Posterior vena cava (tissue), 2 donors: ENCODE results near the gene PCDH15. TPM values are rescaled to one million over a fixed set of nuclear protein-coding genes. Genes with fewer than 3 reads are reported as not detected.

Experiments
- DNase-seq: peaks from one replicate; pipeline ENCODE4 v3.0.0-alpha.2; 2020; ENCODE audit warnings: low spot score
- intact Hi-C, 2 donors: fragments of 100-400 bp; cut with DNase I; formaldehyde crosslinking; loops; one replicate each; pipeline versions ENCODE4 v1.14.1 to v1.14.2; 2022 to 2023
- total RNA-seq, 2 donors: library from RNA; stranded (reverse); fragmentation: NEBNext Ultra II Directional; extraction: Animal tissue kit (Norgen Biotek cat#: 25700); gene quantifications; one replicate each; pipeline ENCODE4 v1.2.1, GENCODE V29; 2021
- donor health status: DM: yes; HTN: yes; CAD: no.
- donor health status: DM: yes; HTN: yes; CAD: no.

Gene PCDH15
- total RNA-seq, 2 donors from 2014 or later = 0.33 to 0.60 TPM

DNA sequence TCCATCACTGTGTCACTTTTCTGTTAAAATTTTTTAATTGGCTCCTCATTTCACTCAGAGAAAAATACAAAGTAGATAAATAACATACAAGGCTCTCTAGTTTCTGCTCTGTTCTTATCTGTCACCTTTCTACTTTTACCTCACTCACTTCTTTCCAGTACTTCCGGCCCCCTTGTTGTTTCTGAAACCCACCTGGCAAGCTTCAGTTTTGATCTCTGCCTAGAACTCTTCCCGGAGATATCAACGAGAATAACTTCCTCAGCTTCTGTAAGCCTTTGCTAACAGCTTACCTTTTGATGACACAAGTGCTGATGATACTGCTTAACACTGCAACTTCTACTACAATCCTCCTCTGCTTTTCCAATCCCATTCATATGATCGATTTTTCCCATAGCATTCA is 566.2 kb downstream of the PCDH15 start:
- DNase-seq = no peak
- intact Hi-C loops = no loop called here

GRCh38 chr10:54203401-54203800 is 597.6 kb downstream of the PCDH15 start:
- DNase-seq = no peak
- intact Hi-C loops = no loop called here

DNA sequence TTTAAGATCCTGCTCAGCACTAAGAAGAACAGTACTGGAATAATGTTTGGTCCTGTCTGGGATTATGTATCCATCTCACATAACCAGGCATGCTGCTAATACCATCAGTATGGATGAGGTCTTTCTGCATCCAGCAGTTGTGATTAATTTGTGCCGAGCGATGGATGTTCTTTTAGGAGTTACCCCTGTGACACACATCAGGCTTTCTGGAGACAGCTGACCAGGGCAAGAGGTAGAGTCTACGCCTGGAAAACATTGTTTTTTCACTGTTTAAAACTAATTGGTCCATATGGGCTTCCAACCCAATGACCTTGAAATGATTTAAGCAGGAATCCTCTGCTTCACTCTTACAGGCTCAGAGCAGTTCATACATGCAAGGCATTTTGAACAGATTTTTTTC is 603.0 kb downstream of the PCDH15 start:
- intact Hi-C loops = no loop called here
- DNase-seq = no peak

DNA sequence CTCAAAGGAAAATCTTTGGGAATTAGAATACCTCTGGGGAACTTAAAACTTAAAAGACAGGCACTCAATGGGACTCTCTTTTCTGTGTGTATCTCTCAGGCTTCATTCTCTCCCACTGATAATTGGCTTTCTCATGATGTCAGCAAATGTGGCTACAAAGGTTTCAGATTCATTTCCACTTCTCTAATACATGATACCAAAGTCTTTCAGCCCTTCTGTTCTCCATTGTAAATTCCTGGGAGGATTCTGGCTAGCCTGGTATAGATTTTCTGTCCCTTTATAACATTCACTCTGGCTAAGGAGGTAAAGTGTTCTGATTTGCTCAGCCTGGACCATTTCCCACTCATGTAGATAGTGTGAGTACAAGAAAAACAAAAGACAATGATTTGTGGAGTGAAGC is 606.2 kb downstream of the PCDH15 start:
- DNase-seq = no peak
- intact Hi-C loops = no loop called here

GRCh38 chr10:54159924-54160323 is 641.1 kb downstream of the PCDH15 start:
- no peak for DNase-seq
- intact Hi-C loops = no loop called here

DNA sequence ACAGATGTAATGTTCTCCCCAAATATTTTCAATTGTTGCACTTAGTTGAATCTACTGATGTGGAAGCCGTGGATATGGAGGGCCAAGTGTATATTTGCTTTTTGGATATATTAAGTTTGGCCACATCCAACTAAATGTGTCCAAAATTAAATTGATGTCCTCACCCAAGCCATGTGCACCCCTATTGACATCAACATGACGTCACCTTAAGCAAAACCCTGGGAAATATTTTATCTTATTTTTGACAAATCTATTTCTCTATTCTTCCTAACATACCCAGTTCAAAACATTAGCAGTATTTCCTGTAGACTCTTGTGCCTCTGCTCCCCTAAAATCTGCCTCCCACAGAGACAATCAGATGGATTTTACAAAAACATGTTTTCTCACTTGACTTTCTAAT is 652.5 kb downstream of the PCDH15 start:
- intact Hi-C loops = no loop called here
- no peak for DNase-seq

- no peak for DNase-seq
- intact Hi-C loops = no loop called here
Observed at GRCh38 chr10:54139819-54140428, 661.1 kb downstream of the PCDH15 start.

DNA sequence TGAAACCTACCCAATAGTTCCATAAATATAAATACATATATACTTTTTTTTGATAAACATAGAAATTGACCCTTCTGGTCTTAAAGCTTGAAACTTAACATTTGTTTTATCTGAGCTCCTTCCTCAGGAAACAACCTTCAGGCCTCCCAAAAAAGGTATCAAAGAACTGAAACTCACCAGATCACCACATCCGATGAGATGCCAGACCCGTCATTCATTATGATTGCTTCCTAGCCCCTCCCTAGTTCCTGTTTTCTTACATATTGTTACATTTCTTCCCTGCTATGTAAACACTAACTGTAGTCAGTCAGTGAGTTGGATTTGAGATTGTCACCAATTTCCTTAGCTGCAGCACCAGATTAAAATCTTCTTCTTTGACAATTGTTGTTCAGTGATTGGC is 663.6 kb downstream of the PCDH15 start:
- no peak for DNase-seq
- intact Hi-C loops = no loop called here

GRCh38 chr10:54133203-54133602 is 667.8 kb downstream of the PCDH15 start:
- no peak for DNase-seq
- intact Hi-C loops = no loop called here

DNA sequence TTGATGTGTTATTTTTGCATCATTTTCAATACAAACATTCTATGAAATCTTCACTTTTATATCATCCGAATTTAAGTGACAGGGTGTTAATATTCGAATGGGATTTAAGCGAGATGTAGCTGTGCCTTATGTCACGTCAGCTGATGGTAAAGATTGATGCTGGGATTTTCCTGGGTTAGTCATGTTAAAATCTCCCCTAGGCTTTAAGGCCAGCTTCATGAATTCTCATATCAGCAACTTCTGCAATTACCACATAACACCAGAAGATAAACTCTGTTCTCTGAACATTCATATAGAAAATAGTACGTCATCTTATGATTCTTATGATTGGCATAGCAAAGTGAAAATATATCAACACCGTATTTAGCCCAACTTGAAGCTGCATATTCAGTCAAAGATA is 669.2 kb downstream of the PCDH15 start:
- no peak for DNase-seq
- intact Hi-C loops = no loop called here

- DNase-seq = no peak
- intact Hi-C loops = no loop called here
Observed at GRCh38 chr10:54130394-54130793, 670.6 kb downstream of the PCDH15 start.

GRCh38 chr10:54125098-54125747 is 675.8 kb downstream of the PCDH15 start:
- intact Hi-C loops = no loop called here
- no peak for DNase-seq

GRCh38 chr10:54124209-54124885 is 676.7 kb downstream of the PCDH15 start:
- intact Hi-C loops = no loop called here
- DNase-seq = no peak

- intact Hi-C loops = loop anchor here in 1 of 2 donors (2.0 kb wide), 1 partner anchor 68 kb away; no protein-coding TSS in a partner anchor
- DNase-seq = no peak
Observed at GRCh38 chr10:54120806-54121205, 680.2 kb downstream of the PCDH15 start.

GRCh38 chr10:54108961-54109360 is 692.1 kb downstream of the PCDH15 start:
- no peak for DNase-seq
- intact Hi-C loops = no loop called here

DNA sequence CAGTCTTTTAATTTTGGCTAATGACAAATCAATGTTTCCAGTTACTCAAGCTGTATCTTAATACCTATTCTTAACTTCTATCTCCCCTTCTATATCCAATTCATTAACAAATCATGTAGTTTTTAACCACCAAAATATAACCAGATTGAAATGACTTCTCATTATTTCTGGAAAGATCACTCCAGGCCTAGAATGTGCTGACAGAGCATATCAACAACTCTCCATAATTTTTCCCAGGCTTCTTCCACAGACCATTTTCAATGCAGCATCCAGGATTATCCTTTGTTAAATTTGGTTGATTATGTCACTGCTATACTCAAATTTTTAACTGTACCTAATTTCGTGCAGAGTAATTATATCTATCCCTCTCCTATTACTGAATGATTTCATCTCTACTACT is 704.1 kb downstream of the PCDH15 start:
- no peak for DNase-seq
- intact Hi-C loops = no loop called here

GRCh38 chr10:54094321-54094720 is 706.7 kb downstream of the PCDH15 start:
- DNase-seq = no peak
- intact Hi-C loops = no loop called here

DNA sequence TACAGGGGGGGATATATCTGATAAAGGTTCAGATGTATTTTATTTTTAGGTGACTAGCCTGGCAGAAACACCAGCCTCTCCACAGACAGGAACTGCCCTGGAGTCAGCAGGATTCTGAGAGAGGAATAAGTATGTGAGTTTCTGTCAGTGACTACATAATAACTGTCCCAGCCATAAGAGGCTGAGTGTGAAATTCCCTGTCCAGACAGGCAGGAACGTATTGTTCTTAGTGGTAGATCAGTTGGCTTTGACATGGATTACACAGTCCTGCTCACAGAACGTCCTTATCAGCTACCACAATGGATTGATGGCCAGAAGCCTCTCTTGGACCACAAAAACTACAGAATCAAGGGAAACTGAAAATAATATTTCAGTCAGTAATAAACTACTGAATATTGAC is 709.8 kb downstream of the PCDH15 start:
- intact Hi-C loops = no loop called here
- DNase-seq = no peak

DNA sequence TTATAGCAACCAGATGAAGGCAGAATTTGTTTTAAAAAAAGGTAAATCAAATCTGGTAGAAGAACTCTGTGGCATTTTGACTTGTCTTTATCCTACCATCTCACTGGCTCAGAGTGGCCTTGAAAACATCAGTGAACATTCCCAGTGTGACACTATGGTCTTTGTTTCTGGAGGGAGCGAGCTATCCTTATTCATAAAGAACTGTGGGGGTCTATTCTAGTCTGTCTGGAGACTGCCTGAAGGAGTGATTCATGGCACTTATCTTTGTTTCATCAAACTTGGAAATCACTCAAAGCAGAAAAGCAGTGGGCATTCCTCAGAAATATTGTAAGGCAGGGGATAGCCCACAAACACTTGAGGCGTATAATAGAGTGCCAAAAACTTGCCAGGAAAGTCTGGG is 719.1 kb downstream of the PCDH15 start:
- intact Hi-C loops = no loop called here
- no peak for DNase-seq

GRCh38 chr10:54067361-54067760 is 733.7 kb downstream of the PCDH15 start:
- intact Hi-C loops = no loop called here
- no peak for DNase-seq

- DNase-seq = no peak
- intact Hi-C loops = no loop called here
Observed at GRCh38 chr10:54066646-54067045, 734.4 kb downstream of the PCDH15 start.
